Small intestine (tissue), 7 donors: Measurements from ENCODE around the gene ERFL. TPM values are rescaled to one million over a fixed set of nuclear protein-coding genes. Genes with fewer than 3 reads are reported as not detected.
"Not testable (repeated sequence)": the region's sequence is repeated elsewhere in the genome, so short reads cannot be mapped to it uniquely, and the experiment has no call there.

ENCODE experiments used
- DNase-seq, 2 donors: peaks; one replicate each; pipeline versions ENCODE4 v3.0.0 to v3.0.0-alpha.2; 2013
- FAIRE-seq: peaks from 2 replicates; lab custom pipeline; 2012; peaks lifted over from hg19 to GRCh38; lab: Jason Lieb, UNC
- H3K27ac ChIP-seq, 3 donors: one replicate each; pipeline ENCODE4 v1.5.1; 2013; ENCODE audit warnings: low read length in 2 of 3, mild to moderate bottlenecking in 2 of 3, control low read depth in 1 of 3, inconsistent platforms in 1 of 3, low read depth in 1 of 3, moderate library complexity in 1 of 3
- H3K27me3 ChIP-seq, 3 donors: one replicate each; pipeline ENCODE4 v1.6.1; 2013; ENCODE audit warnings: low read length in 3 of 3, inconsistent platforms in 1 of 3; ENCODE audit not compliant: control insufficient read depth in 3 of 3, insufficient read depth in 3 of 3
- H3K36me3 ChIP-seq, 3 donors: one replicate each; pipeline ENCODE4 v1.6.1; 2013; ENCODE audit warnings: low read length in 3 of 3, inconsistent platforms in 1 of 3, low read depth in 1 of 3, mild to moderate bottlenecking in 1 of 3, moderate library complexity in 1 of 3; ENCODE audit not compliant: control insufficient read depth in 3 of 3, insufficient read depth in 2 of 3
- H3K4me1 ChIP-seq, 3 donors: one replicate each; pipeline ENCODE4 v1.6.1; 2013; ENCODE audit warnings: low read length in 2 of 3, inconsistent platforms in 1 of 3, low read depth in 1 of 3, mild to moderate bottlenecking in 1 of 3, moderate library complexity in 1 of 3; ENCODE audit not compliant: control insufficient read depth in 3 of 3, insufficient read depth in 2 of 3
- H3K4me3 ChIP-seq, 3 donors: one replicate each; pipeline ENCODE4 v1.5.1; 2013; ENCODE audit warnings: low read length in 3 of 3, control low read depth in 1 of 3, inconsistent platforms in 1 of 3, low read depth in 1 of 3, mild to moderate bottlenecking in 1 of 3, moderate library complexity in 1 of 3
- H3K9me3 ChIP-seq, 2 donors: one replicate each; pipeline ENCODE4 v1.6.1; 2013; ENCODE audit warnings: low read depth in 1 of 2, low read length in 1 of 2; ENCODE audit not compliant: control insufficient read depth in 2 of 2, insufficient read depth in 1 of 2
- WGBS, 3 donors: extraction: QIAGEN DNeasy Blood & Tissue Kit; methylation state at CpG; one replicate each; pipeline ENCODE4 v1.1.7; 2013; 5-methylcytosine and 5-hydroxymethylcytosine counted together
- polyA plus RNA-seq, 4 donors: library from polyadenylated mRNA; stranded (reverse) in 3 of 4; unstranded in 1 of 4; fragments of 200-250 nt in 3 of 4; fragments of 120-200 nt in 1 of 4; gene quantifications; one replicate each; pipeline versions ENCODE4 v1.2.1 to v1.2.3, GENCODE V29; 2013
- donor health status: healthy with polysubstance abuse.
- donor health status: control.
- donor health status: control.
- donor health status: Bipolar disorder and iron deficiency.
- donor health status: healthy.

Gene ERFL
- polyA plus RNA-seq, 4 donors, result 0.04 to 0.21 TPM; not detected in 2

DNA sequence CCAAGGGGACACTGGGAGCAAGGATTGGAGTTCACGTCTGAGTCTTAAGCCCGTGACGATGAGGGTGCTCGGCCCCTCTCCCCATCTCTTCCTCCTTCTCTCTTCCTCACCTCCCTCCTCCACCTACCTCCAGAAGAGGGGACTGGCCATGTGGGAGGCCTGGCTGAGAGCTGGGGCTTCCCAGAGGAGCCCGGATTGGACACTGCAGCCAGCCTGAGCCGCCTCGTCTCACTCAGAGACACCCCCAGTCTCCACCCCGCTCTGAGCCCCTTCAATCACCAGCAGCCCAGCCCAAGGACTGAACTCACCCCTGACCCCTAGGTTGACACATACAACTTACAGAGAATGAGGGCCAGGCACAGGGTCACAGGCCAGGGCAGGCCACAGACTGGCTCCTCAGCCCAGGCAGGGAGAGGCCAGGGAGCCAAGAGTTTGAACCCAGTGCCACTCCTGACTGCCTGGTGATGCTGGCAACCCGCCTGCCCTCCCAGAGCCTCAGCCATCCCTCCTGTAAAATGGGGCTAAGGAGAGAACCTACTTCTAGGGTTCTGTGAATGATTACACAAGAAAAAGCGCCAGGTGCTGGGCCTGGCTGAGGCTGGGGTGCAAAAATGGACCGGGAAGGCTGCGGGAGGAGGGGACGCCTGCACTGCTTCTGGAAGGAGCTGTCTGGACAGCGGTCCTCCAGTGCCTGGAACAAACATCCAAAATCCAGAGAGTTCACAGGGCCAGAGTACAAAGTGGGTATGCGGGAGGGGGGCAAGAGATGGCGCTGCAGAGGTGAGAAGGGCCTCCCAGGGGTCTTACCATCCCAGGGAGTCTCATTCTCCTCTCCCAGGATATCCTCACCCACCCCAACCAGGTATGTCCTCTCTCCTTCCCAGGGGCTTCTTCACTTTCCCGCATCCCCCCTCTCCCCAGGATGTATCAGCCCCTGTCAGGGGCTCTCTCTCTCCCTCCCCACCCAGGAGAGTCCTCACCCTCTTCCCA lies 50.0 kb downstream of the ERFL start:
- no peak for DNase-seq
- peak overlapping the region in 2 of 3 donors; percentile 24 to 90 for H3K27ac ChIP-seq
- peaks cover 0 to under 1% (median 0%) of the 10 kb centered on the region in 3 donors for H3K36me3 ChIP-seq

DNA sequence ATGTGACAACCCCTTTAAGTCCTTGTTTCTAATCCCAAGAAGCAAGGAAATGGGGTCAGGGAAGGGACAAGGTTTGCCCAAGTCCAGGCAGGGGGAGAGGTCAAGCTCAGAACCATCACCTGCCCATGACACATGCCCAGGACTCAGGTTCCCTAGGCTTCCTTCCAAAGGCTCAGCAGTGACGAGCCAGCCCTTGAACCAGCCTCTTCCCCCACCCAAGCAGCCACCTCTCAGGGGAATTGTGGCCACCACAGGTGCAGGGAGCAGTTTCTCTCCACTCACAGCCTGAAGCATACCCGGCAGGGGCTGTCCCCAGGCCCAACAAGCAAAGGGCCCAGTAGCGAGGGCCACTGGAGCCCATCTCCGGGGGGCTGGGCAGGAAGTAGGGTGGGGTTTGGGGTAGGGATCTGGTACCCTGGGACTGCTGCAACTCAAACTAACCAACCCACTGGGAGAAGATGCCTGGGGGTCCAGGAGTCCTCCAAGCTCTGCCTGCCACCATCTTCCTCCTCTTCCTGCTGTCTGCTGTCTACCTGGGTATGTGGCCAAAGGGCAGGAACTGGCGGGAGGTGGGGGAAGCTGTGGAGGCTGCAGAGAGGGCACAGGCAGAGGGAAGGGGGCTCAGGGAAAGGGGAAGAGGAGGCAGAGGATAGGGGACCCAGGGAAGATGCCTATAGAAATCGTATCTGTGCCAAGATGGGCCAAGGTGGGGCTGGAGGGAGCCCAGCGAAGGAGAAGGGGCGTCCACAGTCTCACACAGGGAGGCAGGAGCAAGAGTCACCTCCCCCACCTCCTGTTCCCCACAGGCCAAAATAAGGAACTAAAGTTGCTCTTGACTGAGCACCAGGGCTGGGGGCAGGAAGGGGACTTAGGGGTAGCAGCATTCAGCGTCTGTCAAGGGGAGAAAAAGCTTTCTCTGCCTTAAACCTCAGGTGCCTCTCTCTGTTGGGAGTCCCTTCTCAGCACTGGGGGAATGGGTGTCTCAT lies 51.1 kb downstream of the ERFL start, which contains the start of gene CD79A:
Gene CD79A, plus strand, starts transcription at position 433 of the 986 bp plus-strand sequence. Its CDS starts 26 bp downstream, at position 459.
- Histone ChIP-seq H3K36me3 (peaks cover 0 to 11% (median 0%) of the 10 kb centered on the region in 3 donors), H3K27me3 (peaks cover 0 to 5% (median 0%) of the 10 kb centered on the region in 3 donors), H3K4me1 (no peaks in the 10 kb centered on the region), H3K9me3 (no peaks in the 10 kb centered on the region), H3K27ac (peak within 1 kb of the TSS in 2 of 3 donors; percentile 56 to 90), H3K4me3 (no peak within 1 kb of the TSS)
- FAIRE-seq (no peak), DNase-seq (no peak)
- WGBS, 3 donors, result 60 to 81% (median 74%) methylated on average over 8 to 9 of the region's 9 CpGs

More for the DNA sequence above, 50.0 kb downstream of the ERFL start:
- WGBS, 3 donors, result 64 to 81% (median 77%) methylated on average over 17 of the region's 17 CpGs
- Histone ChIP-seq H3K27me3 (peaks cover 0 to 11% (median 0%) of the 10 kb centered on the region in 3 donors), H3K9me3 (no peaks in the 10 kb centered on the region), H3K4me1 (no peaks in the 10 kb centered on the region), H3K4me3 (no peak overlapping the region)
- FAIRE-seq, result no peak

DNA sequence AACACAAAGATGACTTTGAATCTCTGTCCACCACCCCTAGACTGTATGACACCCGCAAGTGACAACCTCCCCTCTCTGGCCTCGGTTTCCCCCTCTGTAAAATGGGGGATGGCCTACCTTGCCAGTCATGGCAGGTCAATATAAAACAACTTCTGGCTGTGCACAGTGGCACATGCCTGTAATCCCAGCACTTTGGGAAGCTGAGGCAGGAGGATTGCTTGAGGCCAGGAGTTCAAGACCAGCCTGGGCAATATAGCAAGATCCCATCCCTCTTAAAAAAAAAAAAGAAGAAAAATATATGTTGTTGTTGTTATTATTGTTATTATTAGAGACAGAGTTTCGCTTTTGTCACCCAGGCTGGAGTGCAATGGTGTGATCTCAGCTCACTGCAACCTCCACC lies 52.3 kb downstream of the ERFL start:
- H3K4me3 ChIP-seq, H3K9me3 ChIP-seq, H3K27me3 ChIP-seq, H3K4me1 ChIP-seq, FAIRE-seq, DNase-seq: not testable (repeated sequence)
- WGBS, 3 donors, result 69 to 79% (median 74%) methylated on average over 3 of the region's 3 CpGs
- H3K27ac ChIP-seq, result peak overlapping the region in 1 of 3 donors; percentile 90
- peaks cover 0 to 23% (median 3%) of the 10 kb centered on the region in 3 donors for H3K36me3 ChIP-seq

DNA sequence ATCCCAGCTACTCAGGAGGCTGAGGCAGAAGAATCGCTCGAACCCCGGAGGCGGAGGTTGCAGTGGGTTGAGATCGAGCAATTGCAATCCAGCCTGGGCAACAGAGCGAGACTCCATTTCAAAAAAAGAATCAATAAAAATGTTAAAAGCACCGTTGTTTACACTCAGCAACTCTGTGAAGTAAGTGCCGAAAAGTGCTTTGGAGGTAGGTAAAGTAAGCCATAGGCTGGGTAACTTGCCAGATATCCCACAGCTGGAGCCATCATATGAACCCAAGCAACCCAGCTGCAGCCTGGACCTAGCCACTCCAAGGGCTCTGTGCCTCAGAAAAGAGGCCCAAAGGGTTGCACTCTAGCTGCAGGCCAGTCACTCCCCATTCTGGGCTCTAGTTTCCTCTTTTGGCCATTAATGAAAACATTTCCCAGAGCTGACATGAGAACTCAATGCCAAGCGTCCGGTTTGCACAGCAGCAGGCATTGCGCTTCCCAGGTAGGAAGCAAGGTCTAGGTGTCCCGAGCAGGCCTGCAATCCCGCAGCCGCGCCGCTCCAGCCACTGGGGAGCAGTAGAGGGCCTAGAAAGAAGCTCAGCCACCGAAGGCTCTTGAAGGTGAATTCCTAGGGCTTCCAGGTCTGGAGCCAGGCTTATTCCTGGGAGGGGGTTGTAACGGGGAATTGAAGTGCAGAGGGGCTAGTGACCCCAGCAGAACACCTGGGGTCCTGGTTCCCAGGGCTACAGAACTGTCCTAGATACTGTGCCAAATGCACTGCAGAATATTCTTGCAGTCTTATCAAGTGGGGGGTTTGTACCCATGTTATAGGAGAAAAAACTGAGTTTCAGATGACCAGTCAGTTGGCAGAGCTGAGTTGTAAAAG lies 55.2 kb downstream of the ERFL start:
- H3K36me3 ChIP-seq, result peaks cover 2 to 52% (median 17%) of the 10 kb centered on the region in 3 donors
- H3K4me1 ChIP-seq, result peaks cover 5 to 26% (median 7%) of the 10 kb centered on the region in 3 donors
- H3K27me3 ChIP-seq, result peaks cover 0 to under 1% (median 0%) of the 10 kb centered on the region in 3 donors
- H3K9me3 ChIP-seq, result no peaks in the 10 kb centered on the region
- FAIRE-seq, result no peak
- peak overlapping the region in 1 of 3 donors; percentile 45 for H3K27ac ChIP-seq
- H3K4me3 ChIP-seq, result no peak overlapping the region
- WGBS, 3 donors, result 37 to 45% (median 39%) methylated on average over 18 of the region's 18 CpGs
- DNase-seq, result peak; percentile 85 to 86

DNA sequence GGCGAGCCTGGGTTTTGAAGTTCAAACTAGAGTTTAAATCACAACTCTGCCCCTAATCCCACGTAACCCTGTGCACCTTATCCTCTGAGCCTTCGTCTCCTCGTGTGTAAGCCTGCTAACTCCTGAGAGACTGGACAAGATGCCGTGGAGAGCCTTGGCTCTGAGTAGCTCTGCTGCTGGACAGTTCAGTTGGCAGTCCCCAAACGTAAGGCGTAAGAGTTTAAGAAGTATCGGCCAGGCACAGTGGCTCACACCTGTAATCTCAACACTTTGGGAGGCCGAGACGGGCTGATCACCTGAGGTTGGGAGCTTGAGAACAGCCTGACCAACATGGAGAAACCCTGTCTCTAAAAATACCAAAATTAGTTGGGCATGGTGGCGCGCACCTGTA lies 55.9 kb downstream of the ERFL start:
- WGBS, 3 donors, result 82 to 87% (median 83%) methylated on average over 12 of the region's 12 CpGs
- FAIRE-seq, result no peak
- no peak for DNase-seq
- Histone ChIP-seq H3K9me3 (no peaks in the 10 kb centered on the region), H3K27me3 (no peaks in the 10 kb centered on the region), H3K36me3 (peaks cover 2 to 58% (median 17%) of the 10 kb centered on the region in 3 donors), H3K4me1 (peaks cover 5 to 32% (median 9%) of the 10 kb centered on the region in 3 donors), H3K4me3 (no peak overlapping the region), H3K27ac (peak overlapping the region in 2 of 3 donors; percentile 30 to 53)

DNA sequence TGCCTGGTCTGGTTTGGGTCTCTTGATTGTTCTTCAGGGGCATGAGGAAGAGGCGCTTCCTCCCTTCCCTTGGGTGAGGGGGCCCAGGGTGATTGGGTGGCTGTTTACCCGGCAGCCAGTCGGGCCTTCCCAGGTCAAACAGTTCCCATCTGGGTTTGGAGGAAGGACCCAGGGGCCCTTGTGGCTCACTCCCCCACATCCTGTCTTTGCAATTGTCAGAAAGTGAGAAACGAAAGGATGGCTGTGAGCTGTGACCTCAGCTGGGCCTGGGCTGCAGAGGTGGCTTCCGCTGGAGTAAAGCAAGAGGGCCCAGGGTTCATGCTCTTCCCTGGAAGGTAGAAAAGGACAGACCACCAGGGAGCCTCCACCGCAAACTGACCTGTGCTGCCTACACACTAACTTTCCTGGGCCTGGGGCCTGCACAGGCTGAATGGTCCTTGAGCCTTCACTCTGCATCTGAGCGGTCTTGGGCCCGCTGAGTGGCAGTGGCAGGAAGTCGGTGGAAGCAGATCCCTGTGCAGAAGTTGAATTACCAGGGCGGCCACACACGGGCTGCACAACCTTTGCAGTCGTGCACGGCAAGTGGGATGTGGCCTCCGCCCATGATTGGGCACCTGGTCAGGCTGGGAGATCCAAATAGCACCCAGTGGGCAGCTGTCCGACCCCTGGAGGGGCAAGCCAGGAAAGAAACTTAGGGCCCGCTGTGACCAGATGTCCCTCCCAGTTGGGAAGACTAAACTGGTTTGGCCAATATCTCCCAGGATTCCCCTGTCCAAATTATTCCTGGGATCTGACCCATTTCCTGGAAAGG lies 56.5 kb downstream of the ERFL start:
- H3K4me3 ChIP-seq, result no peak overlapping the region
- H3K9me3 ChIP-seq, result no peaks in the 10 kb centered on the region
- DNase-seq, result peak; percentile 15 to 67
- peaks cover 2 to 64% (median 17%) of the 10 kb centered on the region in 3 donors for H3K36me3 ChIP-seq
- peaks cover 5 to 34% (median 9%) of the 10 kb centered on the region in 3 donors for H3K4me1 ChIP-seq
- no peaks in the 10 kb centered on the region for H3K27me3 ChIP-seq
- no peak for FAIRE-seq
- H3K27ac ChIP-seq, result peak overlapping the region in 2 of 3 donors; percentile 30 to 53
- 52 to 65% (median 55%) methylated on average over 16 of the region's 16 CpGs for WGBS, 3 donors
